ENCODE data around the gene MRPL14. TPM values are rescaled to one million over a fixed set of nuclear protein-coding genes. Genes with fewer than 3 reads are reported as not detected.

Gene MRPL14
- total RNA-seq, 1 donor from 2014 or later: 36.1 TPM

- Histone ChIP-seq H3K9me3 (no peaks in the 10 kb centered on the region), H3K27ac (no peak overlapping the region), H3K36me3 (peaks cover 0 to 31% of the 10 kb centered on the region in 2 donors), H3K4me1 (peaks cover 42% of the 10 kb centered on the region), H3K4me3 (no peak overlapping the region), H3K27me3 (no peaks in the 10 kb centered on the region)
- TF ChIP-seq, protein P1, sequence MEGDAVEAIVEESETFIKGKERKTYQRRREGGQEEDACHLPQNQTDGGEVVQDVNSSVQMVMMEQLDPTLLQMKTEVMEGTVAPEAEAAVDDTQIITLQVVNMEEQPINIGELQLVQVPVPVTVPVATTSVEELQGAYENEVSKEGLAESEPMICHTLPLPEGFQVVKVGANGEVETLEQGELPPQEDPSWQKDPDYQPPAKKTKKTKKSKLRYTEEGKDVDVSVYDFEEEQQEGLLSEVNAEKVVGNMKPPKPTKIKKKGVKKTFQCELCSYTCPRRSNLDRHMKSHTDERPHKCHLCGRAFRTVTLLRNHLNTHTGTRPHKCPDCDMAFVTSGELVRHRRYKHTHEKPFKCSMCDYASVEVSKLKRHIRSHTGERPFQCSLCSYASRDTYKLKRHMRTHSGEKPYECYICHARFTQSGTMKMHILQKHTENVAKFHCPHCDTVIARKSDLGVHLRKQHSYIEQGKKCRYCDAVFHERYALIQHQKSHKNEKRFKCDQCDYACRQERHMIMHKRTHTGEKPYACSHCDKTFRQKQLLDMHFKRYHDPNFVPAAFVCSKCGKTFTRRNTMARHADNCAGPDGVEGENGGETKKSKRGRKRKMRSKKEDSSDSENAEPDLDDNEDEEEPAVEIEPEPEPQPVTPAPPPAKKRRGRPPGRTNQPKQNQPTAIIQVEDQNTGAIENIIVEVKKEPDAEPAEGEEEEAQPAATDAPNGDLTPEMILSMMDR (IDR thresholded peaks at IDR 0.05): no peak
- no peak for TF ChIP-seq POLR2AphosphoS5 (IDR thresholded peaks at IDR 0.05; ENCODE audit: insufficient read depth in 1 of 2, low read depth in 1 of 2)
- no peak for TF ChIP-seq POLR2A (IDR thresholded peaks at IDR 0.05)
- intact Hi-C loops (cut with DNase I): loop anchor here (5.0 kb wide), 1 partner anchor 1774 kb away; no protein-coding TSS in a partner anchor
- no peak for DNase-seq (ENCODE audit: extremely low spot score in 2 of 2)
Observed at GRCh38 chr6:44108471-44108870, 18.8 kb downstream of the MRPL14 start.

- peaks cover 0 to 19% of the 10 kb centered on the region in 2 donors for H3K36me3 ChIP-seq
- no peak overlapping the region for H3K27ac ChIP-seq
- TF ChIP-seq POLR2AphosphoS5 (IDR thresholded peaks at IDR 0.05; ENCODE audit: insufficient read depth in 1 of 2, low read depth in 1 of 2) (no peak), POLR2A (IDR thresholded peaks at IDR 0.05) (no peak)
- TF ChIP-seq, protein P1 (IDR thresholded peaks at IDR 0.05): no peak
- no peaks in the 10 kb centered on the region for H3K9me3 ChIP-seq
- intact Hi-C loops (cut with DNase I): loop anchor here (5.0 kb wide), 1 partner anchor 1775 kb away; no protein-coding TSS in a partner anchor
- peaks cover 42% of the 10 kb centered on the region for H3K4me1 ChIP-seq
- no peaks in the 10 kb centered on the region for H3K27me3 ChIP-seq
- no peak overlapping the region for H3K4me3 ChIP-seq
- DNase-seq (ENCODE audit: extremely low spot score in 2 of 2): no peak
Observed at GRCh38 chr6:44107017-44107416, 20.2 kb downstream of the MRPL14 start.

GRCh38 chr6:44105993-44106740 is 21.1 kb downstream of the MRPL14 start:
- intact Hi-C loops (cut with DNase I): loop anchor here (5.0 kb wide), 1 partner anchor 1776 kb away; no protein-coding TSS in a partner anchor
- no peaks in the 10 kb centered on the region for H3K27me3 ChIP-seq
- no peak overlapping the region for H3K4me3 ChIP-seq
- DNase-seq (ENCODE audit: extremely low spot score in 2 of 2): no peak
- H3K27ac ChIP-seq: peak overlapping the region; percentile 13
- TF ChIP-seq, protein P1 (IDR thresholded peaks at IDR 0.05): no peak
- no peak for TF ChIP-seq POLR2A (IDR thresholded peaks at IDR 0.05)
- no peak for TF ChIP-seq POLR2AphosphoS5 (IDR thresholded peaks at IDR 0.05; ENCODE audit: insufficient read depth in 1 of 2, low read depth in 1 of 2)
- H3K36me3 ChIP-seq: peaks cover 0 to 11% of the 10 kb centered on the region in 2 donors
- no peaks in the 10 kb centered on the region for H3K9me3 ChIP-seq
- H3K4me1 ChIP-seq: peaks cover 40% of the 10 kb centered on the region

DNA sequence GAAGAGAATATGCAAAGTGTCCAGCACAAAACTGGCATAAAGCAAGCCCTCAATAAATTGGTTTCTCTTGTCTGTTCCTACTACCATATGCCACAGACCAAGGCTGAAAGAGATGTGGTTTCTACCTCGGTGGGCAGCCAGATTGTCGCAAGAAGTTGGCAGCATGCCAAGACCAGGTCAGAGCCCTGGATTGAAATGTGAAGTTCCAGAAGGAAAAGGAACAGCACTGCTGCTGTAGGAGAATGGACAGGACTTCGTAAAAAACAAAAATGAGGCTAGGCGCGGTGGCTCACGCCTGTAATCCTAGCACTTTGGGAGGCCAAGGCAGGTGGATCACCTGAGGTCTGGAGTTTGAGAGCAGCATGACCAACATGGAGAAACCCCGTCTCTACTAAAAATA is 22.1 kb downstream of the MRPL14 start:
- TF ChIP-seq POLR2A (IDR thresholded peaks at IDR 0.05) (no peak), POLR2AphosphoS5 (IDR thresholded peaks at IDR 0.05; ENCODE audit: insufficient read depth in 1 of 2, low read depth in 1 of 2) (no peak)
- TF ChIP-seq, protein P1 (IDR thresholded peaks at IDR 0.05): no peak
- no peak overlapping the region for H3K4me3 ChIP-seq
- no peaks in the 10 kb centered on the region for H3K9me3 ChIP-seq
- no peak for DNase-seq (ENCODE audit: extremely low spot score in 2 of 2)
- peaks cover 30% of the 10 kb centered on the region for H3K4me1 ChIP-seq
- peak overlapping the region; percentile 13 for H3K27ac ChIP-seq
- intact Hi-C loops (cut with DNase I): loop anchor here (5.0 kb wide), 1 partner anchor 1777 kb away; no protein-coding TSS in a partner anchor
- peaks cover 0 to 4% of the 10 kb centered on the region in 2 donors for H3K36me3 ChIP-seq
- no peaks in the 10 kb centered on the region for H3K27me3 ChIP-seq
